GM19238 (cell line): ENCODE results near the gene FLCN.

Experiments used
- DNase-seq: peaks from one replicate; pipeline ENCODE4 v3.0.0; 2011; ENCODE audit warnings: low spot score; ENCODE audit not compliant: insufficient read length

FLCN gene

GRCh38 chr17:17168401-17168800 is 68.6 kb downstream of the FLCN start:
- DNase-seq = no peak

GRCh38 chr17:17167986-17168385 is 69.0 kb downstream of the FLCN start:
- DNase-seq = no peak

DNA sequence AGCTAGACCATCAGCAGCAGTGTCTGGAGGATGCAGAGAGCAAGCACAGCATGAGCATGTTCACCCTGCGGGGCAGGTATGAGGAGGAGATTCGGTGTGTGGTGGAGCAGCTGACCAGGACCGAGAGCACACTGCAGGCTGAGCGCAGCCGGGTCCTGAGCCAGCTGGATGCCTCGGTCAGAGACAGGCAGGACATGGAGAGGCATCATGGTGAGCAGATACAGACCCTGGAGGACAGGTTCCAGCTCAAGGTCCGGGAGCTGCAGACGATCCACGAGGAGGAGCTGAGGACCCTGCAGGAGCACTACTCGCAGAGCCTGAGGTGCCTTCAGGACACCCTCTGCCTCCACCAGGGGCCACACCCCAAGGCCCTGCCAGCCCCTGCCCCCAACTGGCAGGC is 69.6 kb downstream of the FLCN start:
- no peak for DNase-seq

- no peak for DNase-seq
These were observed 70.5 kb downstream of the FLCN start for GRCh38 chr17:17166446-17166845.

DNA sequence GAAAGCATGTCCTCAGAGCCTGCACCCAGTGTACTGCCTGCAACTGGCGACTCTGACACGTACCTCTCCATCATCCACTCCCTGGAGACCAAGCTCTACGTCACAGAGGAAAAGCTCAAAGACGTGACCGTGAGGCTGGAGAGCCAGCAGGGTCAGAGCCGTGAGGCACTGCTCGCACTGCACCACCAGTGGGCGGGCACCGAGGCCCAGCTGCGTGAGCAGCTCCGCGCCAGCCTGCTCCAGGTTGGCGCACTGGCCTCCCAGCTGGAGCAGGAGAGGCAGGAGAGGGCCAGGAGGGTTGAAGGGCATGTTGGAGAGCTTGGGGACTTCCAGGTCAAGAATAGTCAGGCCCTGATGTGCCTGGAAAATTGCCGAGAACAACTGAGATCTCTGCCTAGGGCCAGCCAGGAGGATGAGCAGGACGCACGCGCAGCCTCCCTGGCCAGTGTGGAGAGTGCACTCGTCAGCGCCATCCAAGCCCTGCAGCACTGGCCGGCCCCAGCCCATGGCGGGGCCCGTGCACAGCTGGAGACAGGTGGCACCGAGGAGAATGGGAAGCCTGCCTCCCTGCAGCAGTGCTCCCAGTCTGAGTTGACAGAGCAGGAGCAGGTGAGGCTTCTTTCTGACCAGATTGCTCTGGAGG is 71.2 kb downstream of the FLCN start:
- DNase-seq = no peak

DNA sequence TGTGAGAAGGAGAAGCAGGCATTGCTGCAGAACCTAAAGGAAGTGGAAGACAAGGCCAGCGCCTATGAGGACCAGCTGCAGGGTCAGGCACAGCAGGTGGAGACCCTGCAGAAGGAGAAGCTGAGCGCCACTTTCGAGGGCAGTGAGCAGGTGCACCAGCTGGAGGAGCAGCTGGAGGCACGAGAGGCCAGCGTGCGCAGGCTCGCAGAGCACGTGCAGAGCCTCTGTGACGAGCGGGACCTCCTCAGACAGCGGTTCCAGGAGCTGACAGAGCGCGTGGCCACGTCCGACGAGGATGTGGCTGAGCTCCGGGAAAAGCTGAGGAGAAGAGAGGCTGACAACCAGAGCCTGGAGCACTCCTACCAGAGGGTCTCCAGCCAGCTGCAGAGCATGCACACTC is 72.3 kb downstream of the FLCN start:
- no peak for DNase-seq

DNA sequence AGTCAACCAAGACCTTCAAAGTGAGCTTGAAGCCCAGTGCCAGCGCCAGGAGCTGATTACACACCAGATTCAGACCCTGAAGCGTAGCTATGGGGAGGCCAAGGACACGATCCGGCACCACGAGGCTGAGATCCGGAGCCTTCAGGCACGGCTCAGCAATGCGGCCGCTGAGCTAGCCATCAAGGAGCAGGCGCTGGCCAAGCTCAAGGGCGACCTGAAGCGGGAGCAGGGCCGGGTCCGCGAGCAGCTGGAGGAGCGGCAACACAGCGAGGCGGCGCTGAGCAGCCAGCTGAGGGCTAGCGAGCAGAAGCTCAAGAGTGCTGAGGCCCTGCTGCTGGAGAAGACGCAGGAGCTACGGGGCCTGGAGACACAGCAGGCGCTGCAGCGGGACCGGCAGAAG is 72.8 kb downstream of the FLCN start:
- DNase-seq = no peak
